Kidney glomerular epithelial cell (primary cell): ENCODE measurements around the gene CRELD2.

Source experiments
- DNase-seq: peaks from one replicate; lab custom pipeline; 2025; lab: John Stamatoyannopoulos, UW

The CRELD2 gene

DNA sequence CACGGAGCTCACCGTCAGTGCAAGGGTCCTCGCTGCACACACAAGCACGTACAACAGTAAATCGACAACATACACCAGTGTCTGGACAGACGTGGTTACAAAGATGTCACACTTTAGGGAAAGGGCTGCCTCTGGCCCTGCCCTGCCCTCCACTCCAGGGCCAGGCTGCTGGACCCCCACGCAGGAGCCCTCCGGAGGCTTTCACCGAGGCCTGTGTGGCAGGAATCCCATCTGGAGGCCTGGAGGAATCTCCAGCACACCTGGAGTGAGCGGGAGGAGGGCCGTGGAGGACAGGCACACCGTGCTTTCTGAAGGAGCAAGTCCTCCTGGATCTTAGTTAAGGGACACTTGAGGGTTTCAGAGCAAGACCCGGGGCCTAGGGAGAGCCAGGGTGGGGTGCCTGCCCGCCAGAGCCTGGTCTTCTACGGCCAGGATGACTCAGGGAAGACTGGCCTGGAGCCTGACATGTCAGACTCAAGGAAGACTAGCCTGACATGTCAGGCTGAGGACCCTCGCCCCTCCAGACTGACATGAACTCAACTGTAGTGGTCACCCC is 40.0 kb downstream of the CRELD2 start:
- DNase-seq, result no peak

DNA sequence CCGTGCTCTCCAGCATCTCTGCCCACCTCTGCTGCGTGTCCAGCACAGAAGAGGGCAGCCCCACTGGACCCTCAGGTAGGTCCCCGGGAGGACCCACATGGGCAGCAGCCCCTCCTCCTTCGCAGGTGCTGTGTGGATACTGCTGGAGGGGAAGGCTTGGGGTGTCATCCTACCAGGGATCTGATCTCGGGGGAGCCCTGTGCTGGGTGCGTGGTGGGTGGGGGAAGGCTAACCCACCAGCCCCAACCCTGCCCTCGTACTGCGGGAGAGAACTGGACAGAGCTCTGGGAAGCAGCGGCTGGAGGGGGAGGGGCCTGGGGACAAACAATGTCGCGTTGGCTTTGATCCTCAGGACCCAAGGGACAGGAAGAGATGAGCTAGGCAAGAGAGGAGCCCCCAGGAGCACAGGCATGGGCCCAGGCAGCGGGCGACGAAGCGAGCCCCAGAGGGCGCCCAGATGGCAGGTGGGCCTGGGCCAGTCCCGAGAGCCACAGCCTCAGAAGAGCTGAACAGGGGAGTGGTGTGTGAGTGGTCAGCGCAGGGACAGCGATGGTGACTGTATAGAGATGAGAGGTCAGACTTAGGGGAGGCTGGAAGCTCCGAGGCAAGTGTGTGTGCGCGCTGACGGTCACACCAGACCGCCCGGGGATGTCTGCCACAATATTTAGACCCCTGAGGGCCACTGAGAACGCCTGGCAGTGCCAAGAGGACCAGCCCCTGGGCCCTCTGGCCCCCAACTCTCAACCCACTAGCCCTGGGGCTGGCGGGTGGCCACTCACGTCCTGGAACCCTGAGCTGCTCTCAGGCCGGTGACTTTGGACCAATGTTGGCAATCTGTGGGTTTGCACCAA is 40.7 kb downstream of the CRELD2 start:
- no peak for DNase-seq

DNA sequence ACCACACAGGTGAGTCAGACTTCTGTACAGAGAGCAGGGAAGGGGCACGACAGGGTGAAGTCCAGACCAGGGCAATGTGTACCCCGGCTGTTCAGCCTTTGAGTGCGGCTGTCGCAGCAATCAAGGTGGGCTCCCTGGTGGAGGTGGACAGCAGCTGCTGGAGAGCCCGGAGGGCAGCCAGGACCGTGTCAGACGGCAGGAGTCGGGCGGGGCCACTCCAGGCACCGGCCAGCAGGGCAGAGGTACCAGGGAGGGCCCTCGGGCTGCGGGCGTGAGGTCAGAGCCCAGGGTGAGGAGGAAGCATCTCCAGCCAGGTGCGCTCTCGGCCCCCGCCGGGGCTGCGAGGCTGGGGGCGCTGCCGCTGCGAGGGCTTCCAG is 41.3 kb downstream of the CRELD2 start:
- DNase-seq, result no peak

DNA sequence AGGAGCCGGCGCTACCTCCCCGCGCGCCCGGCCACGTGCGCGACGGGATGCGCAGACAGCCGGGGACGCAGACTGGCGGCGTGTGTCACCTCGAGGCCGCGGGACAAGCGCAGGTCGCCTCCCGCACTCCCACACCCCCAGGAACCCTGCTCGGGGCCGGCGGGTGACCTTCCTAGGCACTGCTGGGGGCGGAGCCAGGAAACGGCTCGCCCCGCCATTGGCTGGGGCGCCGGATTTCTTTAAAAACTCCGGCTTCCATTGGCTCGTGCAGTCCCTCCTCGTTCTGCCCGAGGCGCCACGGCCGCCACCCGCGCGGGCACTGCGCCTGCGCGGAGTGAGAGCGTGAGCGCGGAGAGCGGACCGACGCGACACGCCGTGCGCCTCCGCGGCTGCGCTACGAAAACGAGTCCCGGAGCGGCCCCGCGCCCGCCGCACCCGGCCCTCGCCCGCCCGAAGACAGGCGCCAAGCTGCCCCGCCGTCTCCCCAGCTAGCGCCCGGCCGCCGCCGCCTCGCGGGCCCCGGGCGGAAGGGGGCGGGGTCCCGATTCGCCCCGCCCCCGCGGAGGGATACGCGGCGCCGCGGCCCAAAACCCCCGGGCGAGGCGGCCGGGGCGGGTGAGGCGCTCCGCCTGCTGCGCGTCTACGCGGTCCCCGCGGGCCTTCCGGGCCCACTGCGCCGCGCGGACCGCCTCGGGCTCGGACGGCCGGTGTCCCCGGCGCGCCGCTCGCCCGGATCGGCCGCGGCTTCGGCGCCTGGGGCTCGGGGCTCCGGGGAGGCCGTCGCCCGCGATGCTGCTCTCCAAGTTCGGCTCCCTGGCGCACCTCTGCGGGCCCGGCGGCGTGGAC is 41.9 kb downstream of the CRELD2 start, which contains the start of gene PIM3:
Gene PIM3, plus strand, starts transcription at position 614 of the 846 bp plus-strand sequence. Its CDS starts 176 bp downstream, at position 790.
- peak; percentile 86 for DNase-seq

DNA sequence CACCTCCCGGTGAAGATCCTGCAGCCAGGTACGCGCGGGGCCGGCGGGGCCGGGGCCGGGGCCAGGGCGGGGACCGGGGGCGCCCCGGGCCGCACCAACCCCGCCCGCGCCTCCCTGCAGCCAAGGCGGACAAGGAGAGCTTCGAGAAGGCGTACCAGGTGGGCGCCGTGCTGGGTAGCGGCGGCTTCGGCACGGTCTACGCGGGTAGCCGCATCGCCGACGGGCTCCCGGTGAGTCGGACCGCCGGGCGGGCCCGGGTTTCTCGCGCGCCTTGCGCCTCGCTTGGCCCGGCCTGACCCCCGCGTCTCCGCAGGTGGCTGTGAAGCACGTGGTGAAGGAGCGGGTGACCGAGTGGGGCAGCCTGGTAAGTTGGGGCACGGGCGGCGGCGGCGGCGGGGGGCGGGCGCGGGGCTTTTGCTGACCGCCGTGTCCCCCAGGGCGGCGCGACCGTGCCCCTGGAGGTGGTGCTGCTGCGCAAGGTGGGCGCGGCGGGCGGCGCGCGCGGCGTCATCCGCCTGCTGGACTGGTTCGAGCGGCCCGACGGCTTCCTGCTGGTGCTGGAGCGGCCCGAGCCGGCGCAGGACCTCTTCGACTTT is 42.7 kb downstream of the CRELD2 start:
- DNase-seq, result no peak

DNA sequence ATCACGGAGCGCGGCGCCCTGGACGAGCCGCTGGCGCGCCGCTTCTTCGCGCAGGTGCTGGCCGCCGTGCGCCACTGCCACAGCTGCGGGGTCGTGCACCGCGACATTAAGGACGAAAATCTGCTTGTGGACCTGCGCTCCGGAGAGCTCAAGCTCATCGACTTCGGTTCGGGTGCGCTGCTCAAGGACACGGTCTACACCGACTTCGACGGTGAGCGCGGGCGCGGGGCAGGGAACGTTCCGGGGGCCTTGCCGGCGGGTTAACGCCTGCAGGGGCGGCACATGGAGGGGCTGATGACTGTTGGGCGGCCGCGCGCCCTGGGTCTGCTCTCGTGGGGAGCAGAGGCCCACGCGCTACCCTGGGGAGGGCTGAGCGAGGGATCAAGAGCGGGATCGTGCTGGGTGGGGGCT is 43.2 kb downstream of the CRELD2 start:
- no peak for DNase-seq

DNA sequence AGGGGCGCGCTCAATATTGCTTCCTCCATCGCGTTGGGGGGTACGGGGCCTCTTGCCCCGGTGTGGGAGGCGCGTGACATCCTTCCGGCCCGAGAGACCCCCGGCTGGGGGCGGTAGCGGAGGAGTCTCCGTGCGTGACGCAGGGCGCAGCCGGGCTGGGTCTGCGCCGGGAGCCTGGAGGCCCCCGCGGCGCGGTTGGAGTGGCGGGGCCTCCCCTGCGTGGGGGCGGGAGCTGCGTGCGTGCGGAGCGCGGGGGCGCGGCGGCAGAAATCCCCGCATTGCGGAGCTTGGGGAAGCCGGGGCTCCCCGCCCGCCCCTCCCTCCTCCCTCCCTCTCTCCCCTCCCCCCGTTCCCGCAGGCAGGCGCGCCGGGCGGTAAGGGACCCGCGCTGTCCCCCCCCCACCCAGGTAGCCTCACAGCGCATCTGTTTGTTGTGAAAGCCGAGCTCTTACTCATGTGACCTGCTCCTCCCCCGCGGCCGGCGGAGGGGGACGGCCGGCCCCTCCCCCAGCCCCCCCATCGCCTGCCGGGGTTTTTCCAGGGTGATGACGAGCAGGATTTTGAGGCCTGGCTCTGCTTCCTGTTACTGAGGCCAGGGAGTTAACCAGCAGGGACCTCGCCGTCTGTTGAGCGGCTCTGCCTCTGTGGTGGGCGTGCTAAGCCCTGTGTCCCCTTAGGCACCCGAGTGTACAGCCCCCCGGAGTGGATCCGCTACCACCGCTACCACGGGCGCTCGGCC is 43.7 kb downstream of the CRELD2 start:
- peak; percentile 73 for DNase-seq

DNA sequence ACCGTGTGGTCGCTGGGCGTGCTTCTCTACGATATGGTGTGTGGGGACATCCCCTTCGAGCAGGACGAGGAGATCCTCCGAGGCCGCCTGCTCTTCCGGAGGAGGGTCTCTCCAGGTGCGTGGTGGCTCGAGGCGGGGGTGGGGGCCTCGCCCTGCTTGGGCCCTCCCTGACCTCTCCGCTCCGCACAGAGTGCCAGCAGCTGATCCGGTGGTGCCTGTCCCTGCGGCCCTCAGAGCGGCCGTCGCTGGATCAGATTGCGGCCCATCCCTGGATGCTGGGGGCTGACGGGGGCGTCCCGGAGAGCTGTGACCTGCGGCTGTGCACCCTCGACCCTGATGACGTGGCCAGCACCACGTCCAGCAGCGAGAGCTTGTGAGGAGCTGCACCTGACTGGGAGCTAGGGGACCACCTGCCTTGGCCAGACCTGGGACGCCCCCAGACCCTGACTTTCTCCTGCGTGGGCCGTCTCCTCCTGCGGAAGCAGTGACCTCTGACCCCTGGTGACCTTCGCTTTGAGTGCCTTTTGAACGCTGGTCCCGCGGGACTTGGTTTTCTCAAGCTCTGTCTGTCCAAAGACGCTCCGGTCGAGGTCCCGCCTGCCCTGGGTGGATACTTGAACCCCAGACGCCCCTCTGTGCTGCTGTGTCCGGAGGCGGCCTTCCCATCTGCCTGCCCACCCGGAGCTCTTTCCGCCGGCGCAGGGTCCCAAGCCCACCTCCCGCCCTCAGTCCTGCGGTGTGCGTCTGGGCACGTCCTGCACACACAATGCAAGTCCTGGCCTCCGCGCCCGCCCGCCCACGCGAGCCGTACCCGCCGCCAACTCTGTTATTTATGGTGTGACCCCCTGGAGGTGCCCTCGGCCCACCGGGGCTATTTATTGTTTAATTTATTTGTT is 44.6 kb downstream of the CRELD2 start:
- DNase-seq, result no peak

DNA sequence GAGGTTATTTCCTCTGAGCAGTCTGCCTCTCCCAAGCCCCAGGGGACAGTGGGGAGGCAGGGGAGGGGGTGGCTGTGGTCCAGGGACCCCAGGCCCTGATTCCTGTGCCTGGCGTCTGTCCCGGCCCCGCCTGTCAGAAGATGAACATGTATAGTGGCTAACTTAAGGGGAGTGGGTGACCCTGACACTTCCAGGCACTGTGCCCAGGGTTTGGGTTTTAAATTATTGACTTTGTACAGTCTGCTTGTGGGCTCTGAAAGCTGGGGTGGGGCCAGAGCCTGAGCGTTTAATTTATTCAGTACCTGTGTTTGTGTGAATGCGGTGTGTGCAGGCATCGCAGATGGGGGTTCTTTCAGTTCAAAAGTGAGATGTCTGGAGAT is 45.2 kb downstream of the CRELD2 start:
- no peak for DNase-seq

DNA sequence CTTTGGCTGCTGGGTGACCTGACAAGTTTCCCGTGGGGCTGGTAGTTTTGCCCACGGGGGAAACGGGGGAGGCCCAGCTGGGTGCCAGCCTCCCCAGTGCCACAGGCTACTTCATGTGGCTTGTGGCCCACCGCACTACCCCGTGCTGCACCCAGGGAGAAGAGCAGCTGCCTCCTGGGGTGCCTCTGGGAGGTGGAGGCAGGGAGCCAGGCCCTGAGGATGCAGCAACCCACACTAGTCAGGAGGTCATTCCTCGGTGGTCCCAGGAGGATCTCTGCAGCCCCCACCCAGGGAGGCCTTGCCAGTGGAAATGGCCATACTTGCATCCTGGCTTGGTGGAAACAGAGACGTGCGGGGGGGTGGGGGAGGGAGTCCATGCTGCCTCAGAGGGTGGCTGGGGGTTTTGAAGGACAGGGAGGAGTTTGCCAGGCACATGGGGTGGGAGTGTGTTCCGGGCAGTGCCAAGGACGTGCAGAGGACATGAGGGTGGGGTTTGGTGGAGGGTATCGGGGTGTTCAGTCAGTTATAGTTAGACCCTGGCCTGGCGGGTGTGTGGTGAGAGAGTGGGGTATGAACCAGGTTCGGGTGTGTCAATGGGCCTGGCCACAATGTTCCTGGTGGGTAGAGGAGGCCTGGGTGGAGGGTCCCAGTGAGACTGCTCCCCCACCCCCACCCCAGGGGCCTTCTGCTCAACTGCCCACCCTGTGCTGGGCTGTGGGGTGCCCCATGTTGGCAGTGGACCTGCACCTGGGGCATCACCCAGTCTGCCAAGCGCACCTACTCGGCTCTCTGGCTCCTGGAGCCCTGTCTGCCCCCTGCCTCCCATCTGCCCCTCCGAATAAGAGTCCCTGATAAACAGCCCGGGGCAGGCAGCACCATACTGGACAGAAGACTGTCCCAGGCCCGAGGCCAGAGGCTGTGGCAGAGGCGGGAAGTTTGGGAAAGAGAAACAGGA is 46.0 kb downstream of the CRELD2 start:
- no peak for DNase-seq

DNA sequence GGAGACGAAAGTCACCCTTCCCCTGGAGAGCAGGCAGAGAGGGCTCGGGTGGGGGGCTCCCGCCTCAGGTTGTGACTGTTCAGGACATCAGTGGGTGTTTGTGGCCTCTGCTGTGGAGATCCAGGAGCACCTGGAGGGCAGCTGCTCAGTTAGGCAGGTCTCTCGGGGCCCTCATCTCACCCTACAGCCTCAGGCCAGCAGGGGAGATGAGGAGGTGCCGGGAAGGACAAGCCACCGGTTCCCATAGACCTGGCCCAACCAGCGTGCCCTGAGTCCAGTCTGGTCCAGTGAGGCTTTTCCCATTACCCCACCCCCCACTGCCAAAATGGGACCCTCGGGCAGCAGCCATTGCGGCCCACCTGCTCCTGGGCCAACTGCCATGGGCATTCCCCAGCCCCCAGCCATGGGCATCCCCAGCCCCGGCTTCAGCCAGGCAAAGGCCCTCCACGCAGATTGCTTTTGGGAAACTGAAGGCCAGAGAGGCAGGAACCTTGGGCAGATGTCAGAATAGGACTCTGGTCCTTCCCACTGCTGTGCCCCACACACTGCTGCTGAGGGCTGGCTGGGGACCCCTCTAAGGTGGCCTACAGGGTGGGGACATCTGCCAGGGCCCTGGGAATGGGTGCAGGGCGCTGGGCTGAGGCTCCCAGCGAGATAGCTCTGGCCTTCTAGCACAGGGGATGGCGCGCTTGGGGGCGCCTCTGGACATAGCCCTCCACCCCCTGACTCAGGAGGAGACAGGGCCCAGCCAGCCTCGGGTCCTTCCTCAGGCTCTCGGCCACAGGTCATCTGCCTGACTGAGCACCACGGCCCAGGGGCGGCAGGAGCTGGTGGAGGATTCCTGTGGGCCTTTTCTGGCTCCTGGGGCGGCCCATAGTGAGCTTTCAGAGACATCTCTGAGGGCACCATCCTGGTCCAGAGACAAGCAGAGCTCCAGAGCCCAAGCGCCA is 46.9 kb downstream of the CRELD2 start:
- no peak for DNase-seq

DNA sequence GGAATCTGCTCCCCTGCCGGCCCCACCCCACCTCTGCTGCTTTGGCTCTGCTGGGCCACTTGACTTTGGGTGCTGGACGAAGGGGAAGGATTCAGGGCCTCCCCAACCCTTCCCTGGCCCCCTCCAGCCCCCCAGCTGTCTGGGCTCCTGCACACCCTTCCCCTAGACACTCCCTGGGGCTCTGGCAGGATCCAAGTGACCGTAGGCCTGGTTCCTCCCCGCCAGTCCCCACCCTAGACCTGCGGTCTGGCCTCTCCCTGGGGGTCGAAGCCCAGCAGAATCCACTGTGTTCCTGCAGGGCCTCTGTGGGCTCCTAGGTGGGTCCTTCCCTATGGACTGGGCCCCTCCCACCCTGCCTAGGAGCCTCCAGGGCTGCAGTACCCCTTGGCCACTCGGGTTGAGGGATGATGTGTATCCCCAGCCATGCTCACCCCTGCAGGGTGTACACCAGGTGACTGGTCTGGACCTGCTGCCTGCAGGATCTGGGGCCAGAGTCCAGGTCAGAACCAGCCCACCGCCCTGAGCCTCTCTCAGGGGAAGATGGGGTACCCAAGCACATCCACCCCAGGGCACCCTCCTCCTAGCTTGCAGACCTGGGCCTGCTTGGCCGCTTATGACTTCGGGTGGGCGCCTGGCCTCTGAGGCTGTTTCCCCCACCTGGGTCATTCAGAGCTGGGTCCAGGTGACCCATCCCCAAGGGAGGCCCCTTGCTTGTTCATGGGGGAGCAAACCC is 47.8 kb downstream of the CRELD2 start:
- DNase-seq, result no peak

DNA sequence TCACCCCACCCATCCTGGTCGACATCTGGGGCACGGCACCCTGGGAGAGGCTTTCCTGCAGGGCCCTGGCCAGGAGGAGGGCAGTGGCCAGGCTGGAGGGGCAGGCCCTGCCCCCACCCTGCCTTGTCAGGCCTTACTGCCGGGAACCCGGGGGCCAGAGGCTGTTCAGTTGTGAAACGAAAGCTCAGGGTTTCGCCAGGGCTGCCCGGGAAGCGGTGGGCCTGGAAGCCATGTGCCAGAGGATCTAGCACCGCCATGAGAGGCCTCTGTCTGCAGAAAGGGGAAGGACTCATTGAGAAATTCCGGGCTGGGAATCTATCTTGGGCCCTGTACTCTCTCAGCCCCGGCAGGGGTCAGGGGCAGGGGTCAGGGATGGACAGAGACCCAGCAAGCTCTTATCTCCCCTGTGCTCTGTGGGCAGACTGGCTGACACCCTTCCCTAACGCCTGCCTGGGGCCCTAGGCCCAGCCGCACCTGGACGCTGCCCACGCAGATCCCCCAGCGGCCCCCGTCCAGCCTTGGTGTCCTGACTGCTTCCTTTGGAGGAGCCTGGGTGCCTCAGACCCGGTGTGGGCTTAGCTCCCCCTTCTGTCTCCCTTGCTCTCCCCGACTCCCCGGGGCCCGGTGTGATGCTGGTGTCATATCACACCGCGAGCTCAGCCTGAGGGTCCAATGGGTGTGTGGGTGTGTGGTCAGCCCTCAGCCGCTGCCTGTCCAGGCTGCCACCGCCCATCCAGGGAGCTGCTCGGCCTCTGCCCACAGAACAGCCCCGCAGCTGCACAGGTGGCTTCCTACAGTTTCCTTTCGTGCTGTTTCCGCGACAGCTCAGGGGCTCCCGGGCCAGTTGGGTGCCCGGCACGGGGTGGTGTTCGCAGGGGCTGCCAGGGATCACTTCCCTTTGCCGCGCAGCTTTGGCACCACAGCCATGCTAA is 48.6 kb downstream of the CRELD2 start:
- no peak for DNase-seq

DNA sequence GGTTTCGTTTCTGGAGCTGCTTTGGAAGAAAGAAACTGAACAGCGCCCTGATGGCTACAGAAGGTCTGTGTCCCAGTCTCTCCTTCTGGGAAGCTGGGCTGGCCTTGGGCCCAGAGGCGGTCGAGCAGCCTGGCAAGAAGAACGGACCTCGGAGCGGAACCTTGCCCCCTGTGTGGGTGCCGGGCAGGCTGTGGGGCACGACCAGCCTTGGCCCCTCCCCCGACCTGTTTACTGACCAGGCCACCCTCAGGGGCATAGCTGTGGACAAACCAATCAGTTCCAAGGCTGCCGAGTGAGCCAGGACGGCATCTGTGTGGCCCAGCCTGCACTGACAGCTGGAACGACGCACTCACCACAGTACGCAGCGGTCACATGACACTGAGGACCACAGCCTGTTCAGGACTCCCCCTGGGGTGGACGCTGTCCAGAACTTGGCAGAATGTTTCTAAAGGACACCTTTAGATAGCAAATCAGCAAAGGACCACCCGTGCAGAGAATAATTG is 49.3 kb downstream of the CRELD2 start:
- no peak for DNase-seq

DNA sequence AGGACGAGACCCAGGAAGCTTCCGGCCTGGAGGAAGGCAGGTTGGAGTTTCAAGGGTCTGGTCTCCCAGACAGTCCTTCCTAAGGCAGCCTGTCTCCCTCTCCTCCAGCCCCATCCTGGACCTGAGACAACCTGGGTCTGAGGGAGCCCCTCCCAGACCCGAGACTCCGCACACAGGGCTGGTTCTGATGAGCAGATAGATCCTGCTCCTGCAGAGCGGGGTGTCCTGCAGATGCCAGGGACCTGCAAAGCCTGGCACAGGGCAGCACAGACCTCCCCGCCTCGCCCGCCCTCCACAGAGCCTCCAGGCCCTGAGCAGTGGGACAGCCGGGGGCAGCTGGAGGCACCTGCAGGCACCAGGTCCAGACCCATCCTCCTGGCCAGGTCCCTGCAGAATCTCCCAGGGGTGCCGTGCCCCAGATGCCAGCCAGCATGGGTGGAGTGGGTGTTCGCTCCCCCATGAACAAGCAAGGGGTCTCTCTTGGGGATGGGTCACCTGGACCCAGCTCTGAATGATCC is 49.9 kb downstream of the CRELD2 start:
- no peak for DNase-seq
